CD4-positive, CD25-positive, alpha-beta regulatory T cell (primary cell): Measurements from ENCODE around the gene OTUD5. TPM values are rescaled to one million over a fixed set of nuclear protein-coding genes. Genes with fewer than 3 reads are reported as not detected.

Source experiments
- ATAC-seq, 2 donors: fragments of 150-1000 bp; cut with Tn5 transposase; one replicate each; pipeline ENCODE4 v1.10.0; 2021; ENCODE audit warnings: low read depth in 2 of 2, moderate number of reproducible peaks in 2 of 2, moderate library complexity in 1 of 2
- DNase-seq, 3 donors: peaks; one replicate each; pipeline versions ENCODE4 v3.0.0 to v3.0.0-alpha.2; 2012 to 2022; ENCODE audit warnings: mixed read lengths in 1 of 3
- H3K27ac ChIP-seq: one replicate; pipeline ENCODE4 v1.7.0; 2013; ENCODE audit warnings: mild to moderate bottlenecking, low read length; ENCODE audit not compliant: insufficient read depth, poor library complexity, severe bottlenecking
- H3K27me3 ChIP-seq: one replicate; pipeline ENCODE4 v1.7.0; 2013; ENCODE audit warnings: low read length; ENCODE audit not compliant: control insufficient read depth, insufficient read depth
- H3K36me3 ChIP-seq: one replicate; pipeline ENCODE4 v1.7.0; 2013; ENCODE audit warnings: mild to moderate bottlenecking, low read length, moderate library complexity; ENCODE audit not compliant: control insufficient read depth, insufficient read depth
- H3K4me1 ChIP-seq: 2 replicates; pipeline ENCODE4 v1.7.0; 2013; ENCODE audit warnings: mild to moderate bottlenecking, low read length; ENCODE audit not compliant: insufficient read depth, control insufficient read depth, poor library complexity, severe bottlenecking
- H3K4me3 ChIP-seq: one replicate; pipeline ENCODE4 v1.7.0; 2013; ENCODE audit warnings: low read depth, mild to moderate bottlenecking, low read length, moderate library complexity
- H3K9me3 ChIP-seq, 2 experiments: 1 replicate in 1 of 2; 2 replicates in 1 of 2; pipeline ENCODE4 v1.7.0; 2013; ENCODE audit warnings: low read length in 2 of 2, mild to moderate bottlenecking in 1 of 2, moderate library complexity in 1 of 2; ENCODE audit not compliant: control insufficient read depth in 2 of 2
- H3K27ac Mint-ChIP-seq, 3 donors: one replicate each; pipeline ENCODE4 v1.8.0; 2020 to 2022; ENCODE audit warnings: mild to moderate bottlenecking in 3 of 3, mixed read lengths in 3 of 3, moderate library complexity in 2 of 3
- H3K27me3 Mint-ChIP-seq: one replicate; pipeline ENCODE4 v1.8.0; 2022; ENCODE audit warnings: mild to moderate bottlenecking, mixed read lengths
- H3K36me3 Mint-ChIP-seq: one replicate; pipeline ENCODE4 v1.8.0; 2020; ENCODE audit warnings: mixed read lengths
- H3K4me1 Mint-ChIP-seq, 4 donors: one replicate each; pipeline ENCODE4 v1.8.0; 2020 to 2022; ENCODE audit warnings: mixed read lengths in 4 of 4, mild to moderate bottlenecking in 1 of 4
- H3K4me3 Mint-ChIP-seq, 4 donors: one replicate each; pipeline ENCODE4 v1.8.0; 2020 to 2022; ENCODE audit warnings: mild to moderate bottlenecking in 4 of 4, mixed read lengths in 4 of 4, moderate library complexity in 3 of 4
- H3K9me3 Mint-ChIP-seq, 7 donors: one replicate each; pipeline ENCODE4 v1.8.0; 2020 to 2022; ENCODE audit warnings: mixed read lengths in 7 of 7, mild to moderate bottlenecking in 3 of 7, moderate library complexity in 2 of 7
- polyA plus RNA-seq, 4 donors: library from polyadenylated mRNA; unstranded; fragments of 300-500 nt; fragmentation: Illumina TruSeq; gene quantifications; one replicate each; pipeline ENCODE4 v1.2.3, GENCODE V29; 2021
- total RNA-seq: library from RNA; stranded (reverse); gene quantifications from one replicate; pipeline ENCODE4 v1.2.3, GENCODE V29; 2022

The OTUD5 gene
- total and polyA plus RNA-seq, 5 donors from 2014 or later = 20.2 to 110 (median 31.1) TPM

- peaks cover 4% of the 10 kb centered on the region for H3K27me3 Mint-ChIP-seq
- peaks cover 34% of the 10 kb centered on the region for H3K36me3 ChIP-seq
- H3K27ac ChIP-seq = no peak overlapping the region
- H3K9me3 Mint-ChIP-seq = peaks cover 0 to 6% (median 0%) of the 10 kb centered on the region in 7 donors
- H3K4me3 ChIP-seq = no peak overlapping the region
- peak overlapping the region in 2 of 4 donors; percentile 21 to 56 for H3K4me3 Mint-ChIP-seq
- H3K36me3 Mint-ChIP-seq = peaks cover 19% of the 10 kb centered on the region
- H3K9me3 ChIP-seq = no peaks in the 10 kb centered on the region
- peaks cover 15 to 43% (median 16%) of the 10 kb centered on the region in 4 donors for H3K4me1 Mint-ChIP-seq
- H3K27me3 ChIP-seq = no peaks in the 10 kb centered on the region
- no peak overlapping the region for H3K27ac Mint-ChIP-seq
- H3K4me1 ChIP-seq = peaks cover 17% of the 10 kb centered on the region
- ATAC-seq (no peak), DNase-seq (no peak)
These were observed 40.5 kb upstream of the OTUD5 start for GRCh38 chrX:48997865-48998264.

GRCh38 chrX:48997455-48997854 lies 40.0 kb upstream of the OTUD5 start:
- H3K27ac ChIP-seq = no peak overlapping the region
- peaks cover 35% of the 10 kb centered on the region for H3K36me3 ChIP-seq
- H3K9me3 ChIP-seq = no peaks in the 10 kb centered on the region
- H3K27me3 ChIP-seq = no peaks in the 10 kb centered on the region
- peaks cover 0 to 6% (median 0%) of the 10 kb centered on the region in 7 donors for H3K9me3 Mint-ChIP-seq
- H3K4me1 ChIP-seq = peaks cover 17% of the 10 kb centered on the region
- DNase-seq (no peak), ATAC-seq (no peak)
- no peak overlapping the region for H3K27ac Mint-ChIP-seq
- peaks cover 4% of the 10 kb centered on the region for H3K27me3 Mint-ChIP-seq
- H3K36me3 Mint-ChIP-seq = peaks cover 21% of the 10 kb centered on the region
- H3K4me3 Mint-ChIP-seq = no peak overlapping the region
- H3K4me3 ChIP-seq = no peak overlapping the region
- peaks cover 13 to 39% (median 15%) of the 10 kb centered on the region in 4 donors for H3K4me1 Mint-ChIP-seq

GRCh38 chrX:48996969-48997368 lies 39.6 kb upstream of the OTUD5 start:
- Mint-ChIP-seq H3K4me1 (peaks cover 9 to 36% (median 15%) of the 10 kb centered on the region in 4 donors), H3K4me3 (peak overlapping the region in 1 of 4 donors; percentile 32), H3K36me3 (peaks cover 23% of the 10 kb centered on the region), H3K9me3 (peaks cover 0 to 6% (median 0%) of the 10 kb centered on the region in 7 donors), H3K27ac (no peak overlapping the region), H3K27me3 (peaks cover 4% of the 10 kb centered on the region)
- Histone ChIP-seq H3K4me1 (peaks cover 17% of the 10 kb centered on the region), H3K36me3 (peaks cover 38% of the 10 kb centered on the region), H3K27me3 (no peaks in the 10 kb centered on the region), H3K4me3 (no peak overlapping the region), H3K27ac (no peak overlapping the region), H3K9me3 (no peaks in the 10 kb centered on the region)
- DNase-seq (no peak), ATAC-seq (no peak)

GRCh38 chrX:48992341-48992740 lies 34.9 kb upstream of the OTUD5 start:
- H3K27me3 ChIP-seq = no peaks in the 10 kb centered on the region
- no peak overlapping the region for H3K4me3 ChIP-seq
- peaks cover 29% of the 10 kb centered on the region for H3K36me3 Mint-ChIP-seq
- H3K27me3 Mint-ChIP-seq = no peaks in the 10 kb centered on the region
- H3K36me3 ChIP-seq = peaks cover 52% of the 10 kb centered on the region
- no peak overlapping the region for H3K27ac ChIP-seq
- H3K27ac Mint-ChIP-seq = no peak overlapping the region
- DNase-seq = no peak
- no peak for ATAC-seq
- peaks cover 0 to 8% (median 5%) of the 10 kb centered on the region in 4 donors for H3K4me1 Mint-ChIP-seq
- no peaks in the 10 kb centered on the region for H3K9me3 ChIP-seq
- peaks cover 0 to 5% (median 0%) of the 10 kb centered on the region in 7 donors for H3K9me3 Mint-ChIP-seq
- H3K4me1 ChIP-seq = no peaks in the 10 kb centered on the region
- H3K4me3 Mint-ChIP-seq = no peak overlapping the region

- Histone ChIP-seq H3K27ac (no peak overlapping the region), H3K9me3 (no peaks in the 10 kb centered on the region), H3K36me3 (peaks cover 37% of the 10 kb centered on the region), H3K4me3 (no peak overlapping the region), H3K27me3 (no peaks in the 10 kb centered on the region), H3K4me1 (no peaks in the 10 kb centered on the region)
- ATAC-seq (no peak), DNase-seq (no peak)
- Mint-ChIP-seq H3K9me3 (peaks cover 0 to 5% (median 0%) of the 10 kb centered on the region in 7 donors), H3K36me3 (peaks cover 14% of the 10 kb centered on the region), H3K4me1 (no peaks in the 10 kb centered on the region), H3K27ac (no peak overlapping the region), H3K27me3 (no peaks in the 10 kb centered on the region), H3K4me3 (no peak overlapping the region)
These were observed 32.1 kb upstream of the OTUD5 start for GRCh38 chrX:48989483-48989882.

GRCh38 chrX:48983896-48984295 lies 26.5 kb upstream of the OTUD5 start:
- Histone ChIP-seq H3K27ac (no peak overlapping the region), H3K27me3 (no peaks in the 10 kb centered on the region), H3K36me3 (peaks cover 52% of the 10 kb centered on the region), H3K4me1 (no peaks in the 10 kb centered on the region), H3K9me3 (no peaks in the 10 kb centered on the region), H3K4me3 (no peak overlapping the region)
- H3K27ac Mint-ChIP-seq = no peak overlapping the region
- H3K9me3 Mint-ChIP-seq = peaks cover 0 to 2% (median 0%) of the 10 kb centered on the region in 7 donors
- peaks cover 10% of the 10 kb centered on the region for H3K36me3 Mint-ChIP-seq
- H3K4me1 Mint-ChIP-seq = no peaks in the 10 kb centered on the region
- no peaks in the 10 kb centered on the region for H3K27me3 Mint-ChIP-seq
- ATAC-seq (no peak), DNase-seq (no peak)
- H3K4me3 Mint-ChIP-seq = no peak overlapping the region

GRCh38 chrX:48983081-48983480 lies 25.7 kb upstream of the OTUD5 start:
- no peaks in the 10 kb centered on the region for H3K4me1 ChIP-seq
- no peaks in the 10 kb centered on the region for H3K9me3 ChIP-seq
- no peak for ATAC-seq
- H3K27ac ChIP-seq = no peak overlapping the region
- no peak for DNase-seq
- Mint-ChIP-seq H3K27ac (no peak overlapping the region), H3K36me3 (peaks cover 7% of the 10 kb centered on the region), H3K9me3 (peaks cover 0 to 2% (median 0%) of the 10 kb centered on the region in 7 donors), H3K27me3 (no peaks in the 10 kb centered on the region), H3K4me1 (no peaks in the 10 kb centered on the region), H3K4me3 (no peak overlapping the region)
- H3K27me3 ChIP-seq = no peaks in the 10 kb centered on the region
- no peak overlapping the region for H3K4me3 ChIP-seq
- H3K36me3 ChIP-seq = peaks cover 49% of the 10 kb centered on the region

GRCh38 chrX:48981178-48981577 lies 23.8 kb upstream of the OTUD5 start:
- H3K36me3 ChIP-seq = peaks cover 54% of the 10 kb centered on the region
- Mint-ChIP-seq H3K4me1 (no peaks in the 10 kb centered on the region), H3K9me3 (peaks cover 0 to 2% (median 0%) of the 10 kb centered on the region in 7 donors), H3K4me3 (no peak overlapping the region), H3K27me3 (no peaks in the 10 kb centered on the region), H3K36me3 (peaks cover 11% of the 10 kb centered on the region), H3K27ac (no peak overlapping the region)
- H3K9me3 ChIP-seq = no peaks in the 10 kb centered on the region
- H3K27ac ChIP-seq = no peak overlapping the region
- no peaks in the 10 kb centered on the region for H3K27me3 ChIP-seq
- DNase-seq (no peak), ATAC-seq (no peak)
- H3K4me3 ChIP-seq = no peak overlapping the region
- H3K4me1 ChIP-seq = no peaks in the 10 kb centered on the region
